ENCODE data around the gene SLC2A5.

SLC2A5 gene, protein sequence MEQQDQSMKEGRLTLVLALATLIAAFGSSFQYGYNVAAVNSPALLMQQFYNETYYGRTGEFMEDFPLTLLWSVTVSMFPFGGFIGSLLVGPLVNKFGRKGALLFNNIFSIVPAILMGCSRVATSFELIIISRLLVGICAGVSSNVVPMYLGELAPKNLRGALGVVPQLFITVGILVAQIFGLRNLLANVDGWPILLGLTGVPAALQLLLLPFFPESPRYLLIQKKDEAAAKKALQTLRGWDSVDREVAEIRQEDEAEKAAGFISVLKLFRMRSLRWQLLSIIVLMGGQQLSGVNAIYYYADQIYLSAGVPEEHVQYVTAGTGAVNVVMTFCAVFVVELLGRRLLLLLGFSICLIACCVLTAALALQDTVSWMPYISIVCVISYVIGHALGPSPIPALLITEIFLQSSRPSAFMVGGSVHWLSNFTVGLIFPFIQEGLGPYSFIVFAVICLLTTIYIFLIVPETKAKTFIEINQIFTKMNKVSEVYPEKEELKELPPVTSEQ

GRCh38 chr1:9069326-9070100, at the start of gene SLC2A5:
SLC2A5 (minus strand) TSS chr1:9069635; CDS start chr1:9069536, 99 bp downstream.
- no peak within 1 kb of the TSS for H3K4me2 ChIP-seq (ENCODE audit: insufficient read depth, low read length)
- H3K79me2 ChIP-seq (ENCODE audit: insufficient read depth, low read length) = no peaks in the 10 kb centered on the region
- H3K27me3 ChIP-seq (ENCODE audit: insufficient read depth, low read length, poor library complexity) = no peaks in the 10 kb centered on the region
- ATAC-seq (ENCODE audit: insufficient read depth, low read depth) = no peak
- DNase-seq = no peak
- no peaks in the 10 kb centered on the region for H4K20me1 ChIP-seq (ENCODE audit: insufficient read depth, low read length)
- H3K9ac ChIP-seq (ENCODE audit: low read depth, low read length) = no peak within 1 kb of the TSS
- H3K27ac ChIP-seq (ENCODE audit: low read length) = no peak within 1 kb of the TSS
- no peaks in the 10 kb centered on the region for H3K4me1 ChIP-seq (ENCODE audit: insufficient read depth, low read length)
- H3K36me3 ChIP-seq (ENCODE audit: insufficient read depth, low read length) = no peaks in the 10 kb centered on the region
- no peak for TF ChIP-seq EZH2 (IDR thresholded peaks at IDR 0.05; ENCODE audit: borderline replicate concordance, low read depth, low read length, severe bottlenecking)
- TF ChIP-seq, protein P1, sequence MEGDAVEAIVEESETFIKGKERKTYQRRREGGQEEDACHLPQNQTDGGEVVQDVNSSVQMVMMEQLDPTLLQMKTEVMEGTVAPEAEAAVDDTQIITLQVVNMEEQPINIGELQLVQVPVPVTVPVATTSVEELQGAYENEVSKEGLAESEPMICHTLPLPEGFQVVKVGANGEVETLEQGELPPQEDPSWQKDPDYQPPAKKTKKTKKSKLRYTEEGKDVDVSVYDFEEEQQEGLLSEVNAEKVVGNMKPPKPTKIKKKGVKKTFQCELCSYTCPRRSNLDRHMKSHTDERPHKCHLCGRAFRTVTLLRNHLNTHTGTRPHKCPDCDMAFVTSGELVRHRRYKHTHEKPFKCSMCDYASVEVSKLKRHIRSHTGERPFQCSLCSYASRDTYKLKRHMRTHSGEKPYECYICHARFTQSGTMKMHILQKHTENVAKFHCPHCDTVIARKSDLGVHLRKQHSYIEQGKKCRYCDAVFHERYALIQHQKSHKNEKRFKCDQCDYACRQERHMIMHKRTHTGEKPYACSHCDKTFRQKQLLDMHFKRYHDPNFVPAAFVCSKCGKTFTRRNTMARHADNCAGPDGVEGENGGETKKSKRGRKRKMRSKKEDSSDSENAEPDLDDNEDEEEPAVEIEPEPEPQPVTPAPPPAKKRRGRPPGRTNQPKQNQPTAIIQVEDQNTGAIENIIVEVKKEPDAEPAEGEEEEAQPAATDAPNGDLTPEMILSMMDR (IDR thresholded peaks at IDR 0.05; ENCODE audit: borderline replicate concordance, extremely low read depth, low read length, poor library complexity, severe bottlenecking) = no peak
- H3K9me3 ChIP-seq (ENCODE audit: insufficient read depth, low read length, severe bottlenecking) = no peaks in the 10 kb centered on the region
- H2AFZ ChIP-seq (ENCODE audit: low read depth, low read length) = no peak within 1 kb of the TSS
- H3K4me3 ChIP-seq (ENCODE audit: low read depth in 1 of 2, low read length in 2 of 2) = no peak within 1 kb of the TSS

DNA sequence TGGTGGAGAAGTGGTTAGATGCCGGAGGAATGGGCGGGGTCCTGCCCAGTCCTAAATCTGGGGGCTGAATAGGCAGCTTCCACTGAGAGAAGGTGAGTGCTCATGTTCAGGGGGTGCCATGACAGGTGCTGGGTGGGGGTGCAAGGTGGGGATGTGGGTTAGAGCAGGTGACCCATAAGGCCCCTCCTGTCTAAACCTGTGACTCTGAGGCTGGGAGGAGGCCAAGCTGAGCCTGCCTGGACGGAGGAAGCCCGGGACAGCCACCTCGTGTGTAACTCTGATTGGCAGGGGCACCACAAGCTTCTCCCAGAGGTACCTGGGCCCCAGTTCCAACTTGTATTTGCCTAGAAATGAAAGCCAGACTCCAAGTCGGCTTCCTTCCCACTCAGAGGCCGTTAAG, 48.8 kb upstream of the SLC2A5 start:
- Histone ChIP-seq H3K9ac (ENCODE audit: low read depth, low read length) (no peak overlapping the region), H4K20me1 (ENCODE audit: insufficient read depth, low read length) (no peaks in the 10 kb centered on the region; the same call in 1 of the 2 replicates), H3K4me3 (ENCODE audit: low read depth in 1 of 2, low read length in 2 of 2) (no peak overlapping the region), H2AFZ (ENCODE audit: low read depth, low read length) (no peak overlapping the region), H3K79me2 (ENCODE audit: insufficient read depth, low read length) (no peaks in the 10 kb centered on the region), H3K9me3 (ENCODE audit: insufficient read depth, low read length, severe bottlenecking) (no peaks in the 10 kb centered on the region), H3K36me3 (ENCODE audit: insufficient read depth, low read length) (no peaks in the 10 kb centered on the region), H3K4me2 (ENCODE audit: insufficient read depth, low read length) (no peak overlapping the region), H3K27ac (ENCODE audit: low read length) (no peak overlapping the region), H3K27me3 (ENCODE audit: insufficient read depth, low read length, poor library complexity) (no peaks in the 10 kb centered on the region), H3K4me1 (ENCODE audit: insufficient read depth, low read length) (peaks cover 13% of the 10 kb centered on the region)
- TF ChIP-seq EZH2 (IDR thresholded peaks at IDR 0.05; ENCODE audit: borderline replicate concordance, low read depth, low read length, severe bottlenecking) = no peak
- TF ChIP-seq, protein P1 (IDR thresholded peaks at IDR 0.05; ENCODE audit: borderline replicate concordance, extremely low read depth, low read length, poor library complexity, severe bottlenecking) = no peak
- DNase-seq (no peak), ATAC-seq (ENCODE audit: insufficient read depth, low read depth) (no peak)

DNA sequence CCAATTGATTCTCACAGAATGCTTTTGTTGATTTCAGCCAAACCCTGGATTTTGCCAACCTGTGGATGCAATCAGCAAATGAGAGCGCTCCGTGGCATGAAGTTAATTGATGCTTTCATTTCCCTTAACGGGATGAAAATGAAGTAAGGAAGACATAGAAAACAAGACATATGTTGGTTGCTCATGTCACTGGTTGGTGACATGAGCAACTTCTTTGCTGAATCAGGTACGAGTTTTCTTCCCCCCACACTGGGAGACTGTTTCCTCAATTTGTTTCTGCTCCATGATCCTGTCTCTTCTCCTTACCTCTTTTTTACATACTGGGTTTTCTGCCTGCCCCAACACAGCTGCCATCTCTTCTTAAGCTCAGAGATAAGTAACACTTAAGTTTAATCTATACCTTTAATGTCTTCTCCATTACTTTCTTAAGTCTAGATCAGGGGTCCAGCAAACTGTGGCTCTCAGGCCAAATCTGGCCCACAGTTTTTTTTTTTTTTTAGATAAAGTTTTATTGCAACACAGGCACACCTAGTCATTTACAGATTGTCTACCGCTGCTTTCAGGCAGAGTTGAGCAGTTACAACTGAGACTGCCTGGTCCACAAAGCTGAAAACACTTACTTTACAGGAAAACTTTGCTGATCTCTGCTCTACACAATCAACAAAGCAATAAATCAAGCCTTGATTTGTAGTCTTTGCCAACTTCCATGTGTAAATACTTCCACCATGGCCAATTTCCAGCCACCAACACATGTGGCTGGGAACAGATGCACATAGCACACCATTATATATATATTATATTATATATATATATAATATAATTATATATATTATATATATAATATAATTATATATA, 46.1 kb upstream of the SLC2A5 start:
- no peak overlapping the region for H2AFZ ChIP-seq (ENCODE audit: low read depth, low read length)
- no peak overlapping the region for H3K9ac ChIP-seq (ENCODE audit: low read depth, low read length)
- no peak overlapping the region for H3K4me3 ChIP-seq (ENCODE audit: low read depth in 1 of 2, low read length in 2 of 2)
- H3K27me3 ChIP-seq (ENCODE audit: insufficient read depth, low read length, poor library complexity) = no peaks in the 10 kb centered on the region
- no peak for TF ChIP-seq EZH2 (IDR thresholded peaks at IDR 0.05; ENCODE audit: borderline replicate concordance, low read depth, low read length, severe bottlenecking)
- TF ChIP-seq, protein P1 (IDR thresholded peaks at IDR 0.05; ENCODE audit: borderline replicate concordance, extremely low read depth, low read length, poor library complexity, severe bottlenecking) = no peak
- H3K4me1 ChIP-seq (ENCODE audit: insufficient read depth, low read length) = peaks cover 3% of the 10 kb centered on the region; the same call in 1 of the 2 replicates
- H3K79me2 ChIP-seq (ENCODE audit: insufficient read depth, low read length) = no peaks in the 10 kb centered on the region
- H3K36me3 ChIP-seq (ENCODE audit: insufficient read depth, low read length) = no peaks in the 10 kb centered on the region; the same call in 1 of the 2 replicates
- H4K20me1 ChIP-seq (ENCODE audit: insufficient read depth, low read length) = no peaks in the 10 kb centered on the region
- ATAC-seq (ENCODE audit: insufficient read depth, low read depth) (no peak), DNase-seq (no peak)
- H3K4me2 ChIP-seq (ENCODE audit: insufficient read depth, low read length) = no peak overlapping the region
- H3K27ac ChIP-seq (ENCODE audit: low read length) = no peak overlapping the region
- H3K9me3 ChIP-seq (ENCODE audit: insufficient read depth, low read length, severe bottlenecking) = no peaks in the 10 kb centered on the region
